Fibroblast of the aortic adventitia (primary cell): ENCODE data around the gene CD276. TPM values are rescaled to one million over a fixed set of nuclear protein-coding genes. Genes with fewer than 3 reads are reported as not detected.

Experiments
- DNase-seq: peaks from one replicate; pipeline ENCODE4 v3.0.0-alpha.2; 2010; ENCODE audit warnings: low read depth
- H3K4me3 ChIP-seq: 2 replicates; pipeline ENCODE4 v1.5.1; 2011; ENCODE audit warnings: low read depth, mild to moderate bottlenecking, control low read depth, low read length, moderate library complexity
- total RNA-seq: library from RNA; depleted of rRNA; stranded (reverse); fragments of >200 nt; gene quantifications from 2 replicates; pipeline ENCODE4 v1.2.3, GENCODE V29; 2012; ENCODE audit warnings: low replicate concordance
- TF ChIP-seq, protein P1 (sequence below): IDR thresholded peaks from 2 replicates; pipeline ENCODE4 v1.5.1; 2011; ENCODE audit warnings: mild to moderate bottlenecking, low read length, control low read depth, inconsistent platforms; ENCODE audit not compliant: insufficient read depth

The CD276 gene
- total RNA-seq, 1 donor = 87.3 TPM

DNA sequence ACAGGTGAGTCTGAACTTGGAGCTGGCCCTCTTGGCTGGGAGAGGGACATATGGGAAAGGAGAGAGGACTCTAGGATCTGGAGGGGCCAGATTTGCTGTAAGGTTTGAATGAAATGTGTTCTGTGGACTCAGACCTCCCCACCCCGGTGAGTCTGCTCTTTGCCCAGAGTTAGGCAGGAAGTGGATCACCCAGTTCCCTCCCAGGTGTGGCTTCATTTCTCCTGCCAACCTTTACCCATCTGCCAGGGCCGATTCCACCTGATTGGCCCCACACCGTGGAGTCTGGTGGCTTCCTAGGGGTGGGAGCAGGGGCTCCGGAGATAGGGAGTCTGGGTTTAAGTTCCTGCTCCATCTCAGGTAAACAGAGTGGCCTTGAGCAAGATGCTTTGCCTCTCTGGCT lies 25.5 kb downstream of the CD276 start:
- no peak overlapping the region for H3K4me3 ChIP-seq
- TF ChIP-seq, protein P1, sequence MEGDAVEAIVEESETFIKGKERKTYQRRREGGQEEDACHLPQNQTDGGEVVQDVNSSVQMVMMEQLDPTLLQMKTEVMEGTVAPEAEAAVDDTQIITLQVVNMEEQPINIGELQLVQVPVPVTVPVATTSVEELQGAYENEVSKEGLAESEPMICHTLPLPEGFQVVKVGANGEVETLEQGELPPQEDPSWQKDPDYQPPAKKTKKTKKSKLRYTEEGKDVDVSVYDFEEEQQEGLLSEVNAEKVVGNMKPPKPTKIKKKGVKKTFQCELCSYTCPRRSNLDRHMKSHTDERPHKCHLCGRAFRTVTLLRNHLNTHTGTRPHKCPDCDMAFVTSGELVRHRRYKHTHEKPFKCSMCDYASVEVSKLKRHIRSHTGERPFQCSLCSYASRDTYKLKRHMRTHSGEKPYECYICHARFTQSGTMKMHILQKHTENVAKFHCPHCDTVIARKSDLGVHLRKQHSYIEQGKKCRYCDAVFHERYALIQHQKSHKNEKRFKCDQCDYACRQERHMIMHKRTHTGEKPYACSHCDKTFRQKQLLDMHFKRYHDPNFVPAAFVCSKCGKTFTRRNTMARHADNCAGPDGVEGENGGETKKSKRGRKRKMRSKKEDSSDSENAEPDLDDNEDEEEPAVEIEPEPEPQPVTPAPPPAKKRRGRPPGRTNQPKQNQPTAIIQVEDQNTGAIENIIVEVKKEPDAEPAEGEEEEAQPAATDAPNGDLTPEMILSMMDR = no peak
- DNase-seq = no peak

DNA sequence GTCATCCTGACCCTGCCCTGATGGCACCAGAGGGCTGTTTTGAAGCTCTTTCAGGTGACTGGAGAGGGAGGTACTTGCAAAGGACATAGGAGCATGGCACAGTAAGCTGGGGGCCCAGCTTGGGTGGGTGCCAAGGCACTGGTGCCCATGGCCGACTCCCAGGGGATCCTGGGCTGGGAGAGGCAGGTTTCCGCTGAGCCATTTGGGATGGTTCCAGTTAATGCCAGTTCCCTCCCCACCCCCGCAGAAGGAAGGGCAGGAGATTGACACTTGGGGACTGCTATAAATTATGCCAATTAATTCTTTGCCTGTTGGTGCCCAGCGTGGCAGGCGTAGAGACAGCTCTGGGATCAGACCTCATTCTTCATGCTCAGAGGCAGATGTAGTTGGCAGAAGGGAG lies 26.1 kb downstream of the CD276 start:
- DNase-seq = no peak
- TF ChIP-seq, protein P1 = no peak
- no peak overlapping the region for H3K4me3 ChIP-seq

DNA sequence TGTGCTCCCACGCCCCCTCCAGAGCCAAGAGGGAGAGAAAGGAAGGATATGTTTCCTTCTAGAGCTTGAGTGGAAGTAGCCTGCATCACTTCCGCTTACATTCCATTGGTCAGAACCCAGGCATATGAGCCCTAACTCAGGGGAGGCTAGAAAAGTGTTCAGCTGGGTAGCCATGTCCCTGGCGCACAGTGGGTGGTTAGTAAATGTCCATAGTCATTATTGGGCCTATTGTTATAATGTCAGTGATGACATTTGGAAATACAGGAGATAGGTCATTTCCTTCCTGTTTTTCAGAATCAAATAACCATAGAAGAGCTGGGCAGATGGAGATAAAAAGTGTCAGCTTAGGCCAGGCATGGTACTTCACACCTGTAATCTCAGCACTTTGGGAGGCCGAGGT lies 27.3 kb downstream of the CD276 start:
- DNase-seq = no peak
- no peak overlapping the region for H3K4me3 ChIP-seq
- TF ChIP-seq, protein P1 = no peak

DNA sequence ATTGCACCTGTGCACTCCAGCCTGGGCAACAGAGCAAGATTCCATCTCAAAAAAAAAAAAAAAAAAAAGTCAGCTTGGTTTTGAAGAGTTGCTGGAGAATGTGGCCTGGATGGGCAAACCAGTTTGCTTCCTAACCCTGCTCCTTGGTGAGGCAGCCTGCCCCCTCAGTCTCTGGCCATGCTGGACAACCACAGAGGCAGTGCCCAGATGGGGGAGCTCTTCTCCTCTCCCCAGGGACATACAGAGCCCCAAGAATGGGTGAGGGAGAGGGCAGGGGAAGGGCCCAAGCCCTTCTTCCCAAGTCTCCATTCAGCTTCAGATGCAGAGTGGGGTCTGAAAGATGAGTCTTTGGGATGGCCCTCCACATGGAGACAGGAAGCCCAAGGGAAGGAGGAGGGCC lies 27.9 kb downstream of the CD276 start:
- H3K4me3 ChIP-seq = no peak overlapping the region
- DNase-seq = no peak

DNA sequence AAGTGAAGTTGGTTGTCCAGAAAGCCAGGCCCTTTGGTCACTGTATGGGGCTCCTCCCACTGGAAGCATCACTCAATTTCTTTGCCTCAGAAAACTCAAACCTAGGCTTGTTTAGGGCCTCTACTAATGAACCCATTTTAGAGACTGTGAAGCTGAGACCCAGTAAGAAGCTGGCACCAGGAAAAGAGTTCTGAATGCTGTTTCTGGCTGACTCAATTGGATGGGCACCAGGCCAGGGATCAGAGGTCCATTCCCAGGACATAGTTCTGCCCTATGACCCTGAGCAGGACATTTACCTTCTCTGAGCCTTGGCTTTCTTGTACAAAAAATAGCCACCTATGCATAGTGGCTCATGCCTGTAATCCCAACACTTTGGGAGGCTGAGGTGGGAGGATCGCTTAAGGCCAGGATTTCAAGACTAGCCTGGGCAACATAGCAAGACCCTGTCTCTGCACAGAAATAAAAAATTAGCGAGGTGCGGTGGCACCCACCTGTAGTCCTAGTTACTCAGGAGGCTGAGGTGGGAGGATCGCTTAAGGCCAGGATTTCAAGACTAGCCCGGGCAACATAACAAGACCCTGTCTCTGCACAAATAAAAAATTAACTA lies 30.6 kb downstream of the CD276 start:
- TF ChIP-seq, protein P1 = no peak
- H3K4me3 ChIP-seq = no peak overlapping the region
- no peak for DNase-seq

More for the DNA sequence above, 27.9 kb downstream of the CD276 start:
- TF ChIP-seq, protein P1 = peak; percentile 3

DNA sequence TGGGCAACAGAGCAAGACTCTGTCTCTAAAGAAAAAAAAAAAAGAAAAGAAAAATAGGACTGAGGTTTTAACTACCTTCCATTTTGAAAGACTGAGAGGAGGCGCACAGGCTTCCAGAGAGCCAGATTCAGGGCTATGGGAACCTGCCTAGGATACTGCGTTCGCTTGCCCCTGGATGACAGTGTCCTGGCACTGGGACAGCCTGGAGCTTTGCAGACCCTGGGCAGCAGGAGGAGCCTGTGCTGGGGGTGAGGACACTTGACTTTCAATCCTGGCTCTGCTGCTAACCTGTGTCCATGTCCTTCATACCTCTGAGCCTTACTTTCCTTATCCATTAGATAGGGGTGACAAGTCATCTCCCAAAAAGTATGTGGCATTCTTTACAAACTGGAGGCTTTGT lies 31.2 kb downstream of the CD276 start:
- TF ChIP-seq, protein P1 = no peak
- no peak for DNase-seq
- no peak overlapping the region for H3K4me3 ChIP-seq

DNA sequence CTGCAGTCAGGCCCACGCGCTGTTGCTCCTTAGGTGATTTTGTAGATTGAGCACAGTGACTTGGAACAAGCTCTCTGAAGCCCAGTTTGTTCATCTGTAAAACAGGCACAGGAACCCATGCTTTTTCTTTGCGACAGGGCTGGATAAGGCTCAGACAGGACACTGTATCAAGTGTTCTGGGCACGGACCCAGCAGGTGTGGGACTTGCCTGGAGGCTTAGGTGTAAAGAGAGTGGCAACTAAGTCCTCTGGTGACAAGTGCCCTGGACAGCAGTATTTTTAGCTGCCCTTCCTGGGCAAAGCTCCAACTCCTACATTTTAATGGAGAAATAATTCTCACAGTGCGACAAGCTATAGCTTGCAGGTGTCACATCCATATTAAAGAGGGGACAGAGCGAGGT lies 32.2 kb downstream of the CD276 start:
- TF ChIP-seq, protein P1 = no peak
- H3K4me3 ChIP-seq = no peak overlapping the region
- no peak for DNase-seq
